Measurements from ENCODE around the gene CAPN12. TPM values are rescaled to one million over a fixed set of nuclear protein-coding genes. Genes with fewer than 3 reads are reported as not detected.

CAPN12 gene
- total RNA-seq, 1 donor: 0.18 TPM

- no peak for DNase-seq (ENCODE audit: low read depth)
- TF ChIP-seq, protein P1, sequence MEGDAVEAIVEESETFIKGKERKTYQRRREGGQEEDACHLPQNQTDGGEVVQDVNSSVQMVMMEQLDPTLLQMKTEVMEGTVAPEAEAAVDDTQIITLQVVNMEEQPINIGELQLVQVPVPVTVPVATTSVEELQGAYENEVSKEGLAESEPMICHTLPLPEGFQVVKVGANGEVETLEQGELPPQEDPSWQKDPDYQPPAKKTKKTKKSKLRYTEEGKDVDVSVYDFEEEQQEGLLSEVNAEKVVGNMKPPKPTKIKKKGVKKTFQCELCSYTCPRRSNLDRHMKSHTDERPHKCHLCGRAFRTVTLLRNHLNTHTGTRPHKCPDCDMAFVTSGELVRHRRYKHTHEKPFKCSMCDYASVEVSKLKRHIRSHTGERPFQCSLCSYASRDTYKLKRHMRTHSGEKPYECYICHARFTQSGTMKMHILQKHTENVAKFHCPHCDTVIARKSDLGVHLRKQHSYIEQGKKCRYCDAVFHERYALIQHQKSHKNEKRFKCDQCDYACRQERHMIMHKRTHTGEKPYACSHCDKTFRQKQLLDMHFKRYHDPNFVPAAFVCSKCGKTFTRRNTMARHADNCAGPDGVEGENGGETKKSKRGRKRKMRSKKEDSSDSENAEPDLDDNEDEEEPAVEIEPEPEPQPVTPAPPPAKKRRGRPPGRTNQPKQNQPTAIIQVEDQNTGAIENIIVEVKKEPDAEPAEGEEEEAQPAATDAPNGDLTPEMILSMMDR (IDR thresholded peaks at IDR 0.05; ENCODE audit: insufficient read depth, low read length): no peak
- no peak overlapping the region for H3K4me3 ChIP-seq (ENCODE audit: low read depth, low read length)
Measured at GRCh38 chr19:38721496-38721895, 22.8 kb downstream of the CAPN12 start.

DNA sequence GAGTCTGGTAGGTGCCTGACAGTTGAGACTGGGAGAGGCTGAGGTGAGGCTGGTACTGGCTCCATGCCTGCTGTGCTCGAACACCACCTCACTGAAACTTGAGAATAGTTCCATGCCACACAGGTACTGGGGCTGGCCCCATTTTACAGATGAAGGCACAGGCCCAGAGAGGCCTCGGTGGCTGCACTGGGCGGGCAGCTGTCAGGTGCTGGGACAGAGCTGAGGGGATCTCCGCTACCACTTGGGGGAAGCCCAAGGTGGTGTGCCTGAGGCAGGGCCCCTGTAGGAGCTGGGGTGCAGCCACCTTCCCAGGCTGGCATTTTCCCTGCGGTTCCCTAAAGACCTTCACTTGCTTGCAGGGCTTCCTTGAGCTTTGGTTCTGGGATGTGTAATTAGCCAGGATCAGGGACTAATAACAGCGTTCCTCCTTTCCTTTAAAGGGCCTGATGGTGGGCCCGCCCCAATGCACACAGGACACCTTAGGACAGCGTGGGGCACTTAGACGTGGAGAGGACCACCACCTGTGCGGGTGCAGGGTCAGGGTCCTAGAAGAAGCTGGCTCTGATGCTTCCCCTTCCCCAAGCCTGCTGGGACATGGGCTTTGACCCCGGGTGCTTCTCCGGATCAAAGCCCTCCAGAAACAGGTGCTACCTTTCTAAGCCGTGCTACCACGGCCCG lies 23.6 kb downstream of the CAPN12 start:
- H3K4me3 ChIP-seq (ENCODE audit: low read depth, low read length): no peak overlapping the region
- DNase-seq (ENCODE audit: low read depth): no peak
- TF ChIP-seq, protein P1 (IDR thresholded peaks at IDR 0.05; ENCODE audit: insufficient read depth, low read length): no peak

- H3K4me3 ChIP-seq (ENCODE audit: low read depth, low read length): no peak overlapping the region
- DNase-seq (ENCODE audit: low read depth): no peak
- TF ChIP-seq, protein P1 (IDR thresholded peaks at IDR 0.05; ENCODE audit: insufficient read depth, low read length): no peak
Measured at GRCh38 chr19:38719761-38720558, 24.3 kb downstream of the CAPN12 start.

DNA sequence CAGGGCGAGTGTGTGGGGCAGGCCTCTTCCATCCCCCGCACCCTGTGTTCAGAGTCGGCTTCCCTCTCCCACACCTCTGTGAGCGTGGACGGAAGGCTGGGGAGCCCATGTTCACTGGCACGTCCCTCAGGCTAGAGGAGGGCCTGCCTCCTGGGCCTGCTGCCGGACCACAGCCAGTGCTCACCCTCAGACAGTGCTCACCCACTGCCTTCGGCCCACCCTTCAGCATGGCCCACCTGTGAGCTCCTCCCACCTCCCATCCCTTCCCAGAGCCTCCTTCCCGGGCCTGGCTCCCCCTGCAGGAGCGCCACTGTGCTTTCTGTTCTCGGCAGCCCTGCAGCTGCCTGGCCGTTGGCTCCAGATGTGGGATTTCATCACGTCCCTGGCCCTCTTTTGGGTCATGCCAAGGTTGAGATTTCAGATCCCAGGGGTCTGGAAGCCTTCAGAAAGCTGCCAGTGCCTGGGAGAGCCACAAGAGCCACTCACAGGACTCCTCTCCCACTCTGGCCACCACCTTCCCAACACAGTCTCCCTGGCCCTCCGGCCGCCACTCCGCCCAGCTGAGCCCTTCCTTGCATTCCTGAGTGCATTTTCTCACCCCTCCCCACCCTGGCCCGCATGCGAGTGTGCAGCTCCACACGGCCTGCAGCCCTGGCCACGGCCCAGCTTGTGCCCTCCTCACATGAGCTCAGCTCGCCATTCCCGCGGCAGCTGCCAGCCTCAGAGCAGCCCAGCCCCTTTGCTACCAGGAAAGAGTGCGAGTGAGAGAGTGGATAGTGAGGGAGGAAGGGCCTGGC lies 25.3 kb downstream of the CAPN12 start:
- DNase-seq (ENCODE audit: low read depth): peak; percentile 40
- TF ChIP-seq, protein P1 (IDR thresholded peaks at IDR 0.05; ENCODE audit: insufficient read depth, low read length): peak; percentile 39
- H3K4me3 ChIP-seq (ENCODE audit: low read depth, low read length): no peak overlapping the region

DNA sequence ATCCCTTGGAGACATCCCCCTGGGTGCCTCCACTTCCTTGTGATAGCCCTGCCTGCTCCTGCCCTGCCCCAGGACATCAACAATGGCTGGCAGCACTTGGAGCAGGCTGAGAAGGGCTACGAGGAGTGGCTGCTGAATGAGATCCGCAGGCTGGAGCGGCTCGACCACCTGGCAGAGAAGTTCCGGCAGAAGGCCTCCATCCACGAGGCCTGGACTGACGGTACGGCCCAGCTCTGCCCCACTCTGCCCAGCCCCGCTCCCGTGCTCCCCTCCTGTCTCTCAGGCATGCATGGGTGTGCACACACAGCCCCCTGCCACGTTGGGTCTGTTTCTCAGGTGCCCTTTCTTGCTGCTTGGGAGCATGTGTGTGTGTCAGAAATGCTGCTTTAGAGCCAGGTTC lies 26.4 kb downstream of the CAPN12 start:
- no peak overlapping the region for H3K4me3 ChIP-seq (ENCODE audit: low read depth, low read length)
- DNase-seq (ENCODE audit: low read depth): no peak
- TF ChIP-seq, protein P1 (IDR thresholded peaks at IDR 0.05; ENCODE audit: insufficient read depth, low read length): no peak

- no peak overlapping the region for H3K4me3 ChIP-seq (ENCODE audit: low read depth, low read length)
- TF ChIP-seq, protein P1 (IDR thresholded peaks at IDR 0.05; ENCODE audit: insufficient read depth, low read length): no peak
- DNase-seq (ENCODE audit: low read depth): no peak
Measured at GRCh38 chr19:38717051-38717450, 27.2 kb downstream of the CAPN12 start.
